GM19043 (cell line): ENCODE measurements around the gene FARP2.
"Not testable (repeated sequence)": the region's sequence is repeated elsewhere in the genome, so short reads cannot be mapped to it uniquely, and the experiment has no call there.

Source experiments
- ATAC-seq: cut with Tn5 transposase; IDR thresholded peaks from one replicate; pipeline ENCODE4 v1.9.1; 2021; ENCODE audit warnings: low read depth; ENCODE audit not compliant: unreplicated experiment

Gene FARP2

GRCh38 chr2:241364781-241365180 is 8.7 kb downstream of the FARP2 start:
- ATAC-seq = no peak

GRCh38 chr2:241366678-241367077 is 10.6 kb downstream of the FARP2 start:
- no peak for ATAC-seq

DNA sequence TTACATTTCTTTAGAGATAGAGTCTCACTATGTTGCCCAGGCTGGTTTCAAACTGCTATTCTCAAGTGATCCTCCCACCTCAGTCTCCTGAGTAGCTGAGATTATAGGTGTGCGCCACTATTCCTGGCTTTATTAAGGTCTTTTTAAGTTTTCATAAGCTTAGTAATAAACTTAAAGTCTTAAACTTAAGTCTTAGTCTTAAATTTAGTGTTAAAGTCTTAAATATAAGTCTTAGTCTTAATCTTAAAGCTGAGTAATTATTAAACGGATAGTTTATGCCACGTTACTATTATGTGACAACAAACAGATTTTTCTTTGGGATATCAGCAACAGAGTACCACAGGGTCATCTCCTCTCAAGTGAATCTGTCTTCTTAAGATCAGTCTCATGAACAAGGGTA is 12.6 kb downstream of the FARP2 start:
- ATAC-seq = no peak

- ATAC-seq = no peak
Measured at GRCh38 chr2:241372361-241372992, 16.4 kb downstream of the FARP2 start.

GRCh38 chr2:241373446-241373845 is 17.4 kb downstream of the FARP2 start:
- ATAC-seq = no peak

GRCh38 chr2:241373906-241374305 is 17.8 kb downstream of the FARP2 start:
- not testable (repeated sequence) for ATAC-seq

- ATAC-seq = no peak
Measured at GRCh38 chr2:241375300-241375699, 19.2 kb downstream of the FARP2 start.

DNA sequence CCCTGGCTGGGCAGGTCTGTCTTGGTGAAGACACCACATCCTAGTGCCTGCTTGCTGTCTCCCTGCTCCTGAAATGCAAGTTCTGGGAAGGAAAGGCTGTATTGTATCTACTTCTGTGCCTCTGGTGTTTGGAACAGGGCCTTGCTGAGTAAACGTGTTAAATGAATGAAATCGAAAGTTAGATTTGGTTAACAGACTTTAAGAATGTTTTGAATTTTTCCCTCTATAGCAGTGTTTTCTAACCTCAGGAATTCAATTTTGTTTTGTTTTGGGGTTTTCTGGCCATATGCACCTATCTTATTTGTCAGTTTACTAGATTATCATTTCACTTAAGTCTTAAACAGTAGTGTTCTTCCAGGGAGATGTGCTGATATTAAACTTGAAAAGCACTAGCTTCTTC is 20.7 kb downstream of the FARP2 start:
- ATAC-seq = no peak

GRCh38 chr2:241378816-241379215 is 22.7 kb downstream of the FARP2 start:
- ATAC-seq = no peak

DNA sequence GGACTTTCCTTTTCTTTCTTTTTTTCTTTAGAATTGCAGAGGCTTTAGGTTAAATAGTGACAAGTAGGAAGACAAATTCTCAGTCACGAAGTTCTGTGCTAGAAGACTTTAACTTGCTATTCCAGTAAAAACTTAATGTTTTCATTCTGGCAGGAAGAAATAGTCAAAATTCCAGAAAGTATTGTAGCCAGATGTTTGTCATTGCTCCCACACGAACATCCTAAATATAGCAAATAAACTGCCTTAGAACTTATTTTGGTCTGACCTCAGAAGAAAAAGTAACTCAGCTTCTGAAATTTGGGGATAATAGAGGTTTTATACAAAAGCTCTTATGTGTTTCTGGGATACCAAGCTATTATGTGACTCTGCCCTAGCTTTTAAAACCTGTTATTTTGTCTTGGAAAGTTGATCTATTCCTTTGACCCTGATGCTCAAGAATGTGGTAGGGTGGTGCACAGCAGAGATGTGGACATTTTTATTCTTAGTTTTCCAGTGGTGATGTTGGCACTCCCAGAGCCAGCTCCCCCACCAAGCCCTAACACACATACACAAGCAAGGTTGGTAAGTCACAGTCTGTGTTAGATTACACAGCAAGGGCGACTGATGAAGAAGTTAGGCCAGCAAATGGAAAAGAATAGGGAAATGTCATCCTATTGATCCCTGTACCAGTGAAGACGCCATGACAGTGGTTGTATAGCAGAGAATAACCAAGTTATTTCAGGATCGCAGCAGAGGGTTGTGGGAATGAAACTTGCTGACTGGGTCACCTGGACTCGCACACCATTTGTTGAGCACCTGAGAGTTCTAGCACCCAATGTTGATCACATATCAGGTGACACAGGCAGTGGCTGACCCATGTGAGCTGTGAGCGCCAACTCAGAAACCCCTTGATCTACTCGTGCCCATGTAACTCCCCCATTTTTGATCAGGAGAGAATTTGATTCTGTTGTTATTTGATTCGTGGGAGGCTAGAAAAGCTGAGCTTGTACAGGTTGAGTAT is 23.7 kb downstream of the FARP2 start:
- no peak for ATAC-seq

DNA sequence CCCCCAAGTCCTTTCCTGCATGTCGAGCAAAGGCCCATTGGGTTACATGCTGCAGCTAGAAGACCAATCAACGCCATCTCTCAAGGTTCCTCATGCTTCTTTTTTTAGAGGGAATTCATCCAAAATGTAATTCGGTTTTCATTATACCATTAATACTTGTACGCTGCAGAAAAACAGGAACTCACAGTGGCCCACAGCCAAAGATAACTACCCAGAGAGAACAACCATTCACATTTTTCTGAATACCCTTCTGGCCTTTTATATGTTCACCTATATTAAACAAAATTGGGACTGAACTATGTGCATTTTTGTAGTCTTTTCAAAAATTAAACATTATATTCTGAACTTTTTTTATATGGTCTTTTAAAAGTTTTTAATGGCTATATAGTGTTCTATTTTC is 25.8 kb downstream of the FARP2 start:
- ATAC-seq = no peak

DNA sequence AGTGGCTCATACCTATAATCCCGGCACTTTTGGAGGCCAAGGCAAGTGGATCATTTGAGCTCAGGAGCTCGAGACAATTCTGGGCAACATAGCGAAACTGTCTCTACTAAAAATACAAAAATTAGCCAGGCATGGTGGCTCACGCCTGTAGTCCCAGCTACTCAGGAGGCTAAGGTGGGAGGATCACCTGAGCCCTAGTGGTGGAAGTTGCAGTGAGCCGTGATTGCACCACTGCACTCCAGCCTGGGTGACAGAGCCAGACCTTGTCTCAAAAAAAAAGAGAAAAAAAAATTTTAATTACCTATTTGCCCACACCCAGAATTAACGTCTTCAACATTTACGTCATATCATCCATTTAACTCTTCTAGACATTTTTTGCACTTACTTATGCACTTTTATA is 29.4 kb downstream of the FARP2 start:
- not testable (repeated sequence) for ATAC-seq

DNA sequence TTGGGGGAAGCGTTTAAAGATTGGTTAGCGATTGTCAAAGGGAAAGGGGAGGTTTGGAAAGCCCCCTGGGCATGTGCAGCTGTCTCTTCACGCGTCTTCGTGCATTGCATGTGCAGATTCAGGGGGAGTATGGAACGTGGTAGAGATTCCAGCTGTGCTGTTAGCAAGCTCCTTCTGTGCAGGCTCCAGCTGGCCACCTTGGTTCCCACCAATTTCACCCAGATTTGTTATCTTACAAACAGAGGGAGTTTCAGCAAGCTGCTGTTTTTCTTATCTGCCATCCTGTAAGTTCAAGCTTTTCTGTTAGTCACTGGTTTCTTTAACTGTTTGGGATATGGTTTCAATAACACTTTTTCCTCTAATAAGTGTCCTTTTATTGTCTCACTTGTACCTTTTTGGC is 30.4 kb downstream of the FARP2 start:
- no peak for ATAC-seq

DNA sequence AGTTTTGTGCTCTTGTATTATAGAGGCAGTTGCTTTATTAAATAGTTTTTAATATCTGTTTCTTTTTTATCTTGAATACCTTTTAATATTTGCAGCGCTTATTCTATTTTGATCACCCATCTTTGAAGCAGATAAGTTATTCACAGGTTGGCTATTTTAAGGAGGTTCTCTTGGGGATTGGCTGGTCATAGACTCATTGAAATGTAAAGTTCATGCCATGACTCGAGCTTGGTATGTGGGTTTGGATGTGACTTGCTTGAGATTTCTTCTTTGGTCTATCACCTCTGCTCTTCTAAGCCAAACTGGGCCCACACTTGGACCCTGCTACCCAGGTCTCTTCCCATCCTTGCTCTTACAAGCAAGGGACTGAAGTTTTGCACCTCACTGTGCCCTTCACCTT is 33.6 kb downstream of the FARP2 start:
- no peak for ATAC-seq

- no peak for ATAC-seq
Measured at GRCh38 chr2:241390301-241391206, 34.5 kb downstream of the FARP2 start.

DNA sequence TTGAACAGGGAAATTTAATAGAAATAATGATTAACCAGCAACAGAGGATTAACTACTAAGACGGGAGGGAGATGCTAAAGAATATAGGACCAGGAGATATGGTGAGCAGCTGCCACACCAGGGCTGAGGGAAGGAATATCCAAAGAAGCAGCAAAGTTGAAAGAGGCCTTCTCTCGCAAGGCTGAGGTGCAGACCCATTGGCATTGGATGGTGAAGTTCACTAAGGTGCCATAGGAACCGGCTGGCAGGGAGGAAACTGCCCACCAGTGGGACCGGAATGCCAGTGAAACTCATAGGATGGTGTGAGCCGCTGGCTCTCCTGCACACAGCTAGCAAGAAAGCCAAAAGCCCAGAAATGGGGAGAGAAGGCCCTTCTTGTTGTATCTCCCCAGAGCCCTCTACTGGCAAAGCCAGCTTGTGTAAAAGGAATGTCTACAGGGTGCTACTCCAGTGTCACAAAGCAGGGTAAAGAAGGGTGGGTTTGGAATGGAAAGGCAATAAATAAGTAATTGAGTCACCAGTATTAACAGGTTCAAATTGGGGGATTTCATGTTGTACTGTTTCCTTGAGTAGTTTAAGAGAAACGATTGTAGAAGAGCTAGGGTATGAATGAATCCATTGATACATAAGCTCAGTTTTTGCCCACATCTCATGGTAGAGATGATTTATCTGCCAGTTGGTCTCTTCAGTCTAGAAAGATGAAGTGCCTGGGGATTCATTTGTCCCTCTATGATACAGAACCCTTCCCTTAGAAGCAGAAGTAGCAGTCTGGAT is 36.0 kb downstream of the FARP2 start:
- no peak for ATAC-seq

DNA sequence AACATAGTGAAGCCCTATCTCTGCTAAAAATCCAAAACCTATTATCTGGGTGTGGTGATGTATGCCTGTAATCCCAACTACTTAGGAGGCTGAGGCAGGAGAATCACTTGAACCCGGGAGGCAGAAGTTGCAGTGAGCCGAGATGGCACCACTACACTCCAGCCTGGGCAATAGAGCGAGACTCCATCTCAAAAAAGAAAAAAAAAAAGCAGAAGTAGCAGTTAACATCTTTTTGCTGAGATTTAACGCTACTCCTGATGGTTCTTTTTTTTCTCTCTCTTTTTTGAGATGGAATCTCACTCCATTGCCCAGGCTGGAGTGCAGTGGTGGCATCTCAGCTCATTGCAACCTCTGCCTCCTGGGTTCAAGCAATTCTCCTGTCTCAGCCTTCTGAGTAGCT is 36.7 kb downstream of the FARP2 start:
- ATAC-seq = not testable (repeated sequence)

DNA sequence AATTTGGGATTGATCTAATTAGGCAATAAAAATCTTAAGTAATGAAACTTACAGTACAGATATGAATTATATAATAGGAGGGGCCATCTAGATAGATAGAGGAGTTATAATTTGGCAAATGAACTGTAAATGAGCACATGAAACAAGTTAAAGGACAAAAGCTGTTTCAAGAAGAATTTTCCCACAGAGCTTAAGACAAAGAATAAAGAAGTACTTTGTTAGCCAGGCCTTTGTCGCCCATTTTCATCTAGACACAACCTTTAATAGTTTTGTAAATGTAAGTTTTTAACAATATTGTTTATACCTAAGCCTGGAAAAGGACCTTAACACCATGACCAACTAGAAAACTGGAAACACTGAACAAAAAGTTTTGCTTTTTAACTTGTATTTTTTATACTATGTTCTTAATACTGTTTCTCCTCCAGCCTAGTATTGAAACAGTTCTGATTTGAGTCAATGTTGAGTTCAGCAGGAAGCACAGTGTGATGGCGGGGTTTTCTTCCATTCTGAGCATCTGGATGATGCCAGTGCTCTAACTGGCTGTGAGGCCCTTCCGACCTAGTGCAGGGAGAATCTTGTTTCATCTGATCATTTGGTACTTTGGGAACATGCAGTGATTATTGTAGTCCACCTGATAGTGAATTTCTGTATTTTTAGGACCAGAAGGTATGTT is 37.6 kb downstream of the FARP2 start:
- no peak for ATAC-seq

DNA sequence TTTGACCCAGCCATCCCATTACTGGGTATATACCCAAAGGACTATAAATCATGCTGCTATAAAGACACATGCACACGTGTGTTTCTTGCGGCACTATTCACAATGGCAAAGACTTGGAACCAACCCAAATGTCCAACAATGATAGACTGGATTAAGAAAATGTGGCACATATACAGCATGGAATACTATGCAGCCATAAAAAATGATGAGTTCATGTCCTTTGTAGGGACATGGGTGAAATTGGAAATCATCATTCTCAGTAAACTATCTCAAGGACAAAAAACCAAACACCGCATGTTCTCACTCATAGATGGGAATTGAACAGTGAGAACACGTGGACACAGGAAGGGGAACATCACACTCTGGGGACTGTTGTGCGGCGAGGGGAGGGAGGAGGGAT is 40.7 kb downstream of the FARP2 start:
- not testable (repeated sequence) for ATAC-seq
